Measurements from ENCODE around the gene NXPH2. TPM values are rescaled to one million over a fixed set of nuclear protein-coding genes. Genes with fewer than 3 reads are reported as not detected.
"Not testable (repeated sequence)": the region's sequence is repeated elsewhere in the genome, so short reads cannot be mapped to it uniquely, and the experiment has no call there.

The NXPH2 gene
- total RNA-seq, 2 donors from 2014 or later = 0.48 to 1.3 TPM

DNA sequence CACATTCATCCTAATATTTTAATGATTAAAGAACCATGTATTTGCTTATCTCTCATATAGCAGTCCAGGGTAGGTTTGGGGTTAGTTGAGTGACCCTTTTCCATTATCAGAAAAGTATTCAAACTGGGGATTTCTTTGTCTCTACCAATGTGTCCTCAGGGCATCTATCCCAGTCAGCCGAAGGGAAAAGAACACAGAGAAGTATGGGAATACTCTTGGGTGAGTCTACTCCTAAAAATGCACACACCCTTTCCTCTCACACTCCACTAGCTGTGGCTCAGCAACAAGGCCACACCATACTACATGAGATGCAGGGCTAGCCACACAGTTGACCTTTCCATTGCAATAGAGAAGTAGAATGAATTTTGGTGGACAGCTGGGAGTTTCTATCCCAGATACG, 114.3 kb downstream of the NXPH2 start:
- H3K4me1 ChIP-seq = no peaks in the 10 kb centered on the region
- DNase-seq (ENCODE audit: low spot score) = no peak
- TF ChIP-seq, protein P1, sequence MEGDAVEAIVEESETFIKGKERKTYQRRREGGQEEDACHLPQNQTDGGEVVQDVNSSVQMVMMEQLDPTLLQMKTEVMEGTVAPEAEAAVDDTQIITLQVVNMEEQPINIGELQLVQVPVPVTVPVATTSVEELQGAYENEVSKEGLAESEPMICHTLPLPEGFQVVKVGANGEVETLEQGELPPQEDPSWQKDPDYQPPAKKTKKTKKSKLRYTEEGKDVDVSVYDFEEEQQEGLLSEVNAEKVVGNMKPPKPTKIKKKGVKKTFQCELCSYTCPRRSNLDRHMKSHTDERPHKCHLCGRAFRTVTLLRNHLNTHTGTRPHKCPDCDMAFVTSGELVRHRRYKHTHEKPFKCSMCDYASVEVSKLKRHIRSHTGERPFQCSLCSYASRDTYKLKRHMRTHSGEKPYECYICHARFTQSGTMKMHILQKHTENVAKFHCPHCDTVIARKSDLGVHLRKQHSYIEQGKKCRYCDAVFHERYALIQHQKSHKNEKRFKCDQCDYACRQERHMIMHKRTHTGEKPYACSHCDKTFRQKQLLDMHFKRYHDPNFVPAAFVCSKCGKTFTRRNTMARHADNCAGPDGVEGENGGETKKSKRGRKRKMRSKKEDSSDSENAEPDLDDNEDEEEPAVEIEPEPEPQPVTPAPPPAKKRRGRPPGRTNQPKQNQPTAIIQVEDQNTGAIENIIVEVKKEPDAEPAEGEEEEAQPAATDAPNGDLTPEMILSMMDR (IDR thresholded peaks at IDR 0.05) = no peak

DNA sequence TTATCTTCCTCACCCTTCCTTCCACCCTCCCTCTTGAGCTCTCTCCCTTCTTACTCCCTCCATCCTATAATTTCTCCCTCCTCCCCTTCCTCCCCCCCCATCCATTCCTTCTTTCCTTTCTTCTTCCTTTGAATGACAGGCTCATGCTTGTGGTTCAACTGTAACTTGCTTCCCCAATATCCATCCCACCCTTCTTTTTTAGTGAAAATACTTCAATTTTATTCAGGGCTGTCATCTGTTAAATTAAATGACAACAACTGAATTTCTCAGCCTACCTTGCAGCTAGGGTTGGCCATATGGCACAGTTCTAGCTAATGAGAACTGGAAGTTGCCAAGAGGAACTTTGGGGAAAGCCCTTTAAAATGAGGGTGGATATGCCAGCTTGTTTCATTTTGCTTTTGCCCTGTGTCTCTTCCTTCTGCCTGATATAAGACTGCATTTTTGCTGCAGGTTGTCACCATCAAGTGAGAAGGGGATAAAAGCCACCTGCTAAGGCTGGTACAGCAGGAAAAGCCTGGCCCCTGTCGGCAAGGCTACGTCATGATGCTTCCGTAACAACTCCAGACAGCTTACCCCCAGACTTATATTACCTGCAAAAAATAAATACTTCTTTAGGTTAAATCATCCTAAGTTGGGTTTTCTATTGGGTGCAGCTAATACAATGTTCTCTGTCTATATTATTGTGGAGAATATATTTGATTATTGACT, 121.8 kb downstream of the NXPH2 start:
- TF ChIP-seq, protein P1 (IDR thresholded peaks at IDR 0.05) = no peak

More for the DNA sequence above, 114.3 kb downstream of the NXPH2 start:
- no peak overlapping the region for H3K4me3 ChIP-seq
- no peaks in the 10 kb centered on the region for H3K36me3 ChIP-seq
- H3K9me3 ChIP-seq = no peaks in the 10 kb centered on the region
- no peaks in the 10 kb centered on the region for H3K27me3 ChIP-seq
- H3K27ac ChIP-seq = no peak overlapping the region

DNA sequence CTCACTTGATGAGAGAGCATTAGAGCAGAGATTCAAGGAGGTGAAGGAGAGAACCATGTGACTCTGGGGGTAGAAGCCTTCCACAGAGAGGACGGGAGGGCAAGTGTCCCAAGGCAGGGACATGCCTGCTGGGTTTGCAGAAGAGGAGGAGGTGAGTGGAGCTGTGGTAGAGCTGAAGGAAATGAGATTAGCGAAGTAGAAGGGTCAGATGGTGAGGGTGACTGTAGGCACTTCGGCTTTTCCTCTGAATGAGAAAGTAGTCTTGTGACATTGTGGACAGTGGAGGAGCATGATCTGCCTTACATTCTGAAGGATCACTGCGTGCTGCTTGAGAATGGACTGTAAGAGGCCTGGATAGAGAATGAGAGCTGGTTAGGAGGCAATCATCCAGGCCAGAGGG, 126.0 kb downstream of the NXPH2 start:
- Histone ChIP-seq H3K27me3 (no peaks in the 10 kb centered on the region), H3K9me3 (no peaks in the 10 kb centered on the region)
- no peak for DNase-seq (ENCODE audit: low spot score)

More for the DNA sequence above, 121.8 kb downstream of the NXPH2 start:
- Histone ChIP-seq H3K4me3 (no peak overlapping the region), H3K9me3 (no peaks in the 10 kb centered on the region), H3K36me3 (no peaks in the 10 kb centered on the region), H3K27ac (no peak overlapping the region), H3K27me3 (no peaks in the 10 kb centered on the region), H3K4me1 (no peaks in the 10 kb centered on the region)
- DNase-seq (ENCODE audit: low spot score) = no peak

DNA sequence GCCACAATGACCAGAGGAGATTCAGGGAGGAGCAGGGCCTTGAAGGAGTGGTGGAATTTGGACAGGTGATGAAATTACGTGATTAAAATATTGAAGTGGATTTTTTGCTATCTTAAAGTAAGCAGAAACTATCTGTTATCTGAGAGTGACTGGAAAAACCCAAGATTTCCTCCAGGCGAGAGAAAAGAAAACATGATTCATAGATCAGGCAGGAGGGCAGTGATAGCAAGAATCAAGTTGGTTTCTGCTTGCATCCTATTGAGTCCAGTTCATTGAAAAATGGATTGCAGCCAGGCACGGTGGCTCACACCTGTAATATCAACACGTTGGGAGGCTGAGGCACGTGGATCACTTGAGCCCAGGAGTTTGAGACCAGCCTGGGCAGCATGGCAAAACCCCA, 127.8 kb downstream of the NXPH2 start:
- Histone ChIP-seq H3K27me3 (no peaks in the 10 kb centered on the region), H3K4me1 (no peaks in the 10 kb centered on the region), H3K9me3 (no peaks in the 10 kb centered on the region), H3K27ac (no peak overlapping the region), H3K4me3 (no peak overlapping the region), H3K36me3 (no peaks in the 10 kb centered on the region)
- TF ChIP-seq, protein P1 (IDR thresholded peaks at IDR 0.05) = no peak
- DNase-seq (ENCODE audit: low spot score) = no peak

More for the DNA sequence above, 126.0 kb downstream of the NXPH2 start:
- TF ChIP-seq, protein P1 (IDR thresholded peaks at IDR 0.05) = no peak
- Histone ChIP-seq H3K4me3 (no peak overlapping the region), H3K4me1 (no peaks in the 10 kb centered on the region), H3K27ac (no peak overlapping the region), H3K36me3 (no peaks in the 10 kb centered on the region)

DNA sequence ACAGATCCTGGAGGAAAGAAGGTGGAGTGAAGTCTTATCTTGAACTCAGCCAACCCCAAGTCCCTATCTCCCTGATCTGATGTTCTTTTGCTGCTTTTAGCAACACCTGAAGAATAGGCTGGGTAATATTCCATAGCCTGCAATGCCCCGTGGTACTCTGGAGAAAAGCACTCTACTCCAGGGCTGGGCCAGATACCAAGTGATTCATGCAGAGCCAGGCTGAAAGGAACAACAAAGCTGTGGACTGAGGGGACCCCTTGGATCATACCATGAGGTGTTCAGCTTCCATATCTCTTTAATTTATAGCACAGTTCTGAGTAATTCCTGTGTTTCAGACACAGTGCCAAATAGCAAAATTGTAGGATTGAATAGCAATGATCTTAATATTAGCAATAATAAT, 130.6 kb downstream of the NXPH2 start:
- TF ChIP-seq, protein P1 (IDR thresholded peaks at IDR 0.05) = no peak
- DNase-seq (ENCODE audit: low spot score) = no peak

DNA sequence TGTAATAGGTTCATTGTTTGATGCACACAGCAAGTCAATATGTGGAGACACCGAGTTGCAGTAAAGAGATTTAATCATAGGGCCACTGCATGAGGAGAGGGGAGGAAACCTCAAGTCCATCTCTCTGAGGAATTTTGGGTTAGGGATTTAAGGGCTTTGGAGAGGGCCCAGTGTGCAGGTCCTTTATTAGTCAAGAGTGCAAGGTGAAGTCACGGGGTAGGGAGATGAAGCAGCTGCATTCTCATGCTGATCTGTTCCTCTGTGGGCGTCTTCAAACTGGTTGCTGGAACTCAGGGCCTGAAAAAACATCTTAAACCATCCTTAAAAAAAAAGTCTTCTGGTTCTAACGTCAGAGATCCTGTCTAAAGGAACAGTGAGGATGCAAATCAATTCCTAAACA, 131.6 kb downstream of the NXPH2 start:
- TF ChIP-seq, protein P1 (IDR thresholded peaks at IDR 0.05) = no peak
- no peaks in the 10 kb centered on the region for H3K4me1 ChIP-seq
- no peaks in the 10 kb centered on the region for H3K9me3 ChIP-seq
- H3K4me3 ChIP-seq = no peak overlapping the region
- no peak overlapping the region for H3K27ac ChIP-seq
- no peaks in the 10 kb centered on the region for H3K36me3 ChIP-seq
- DNase-seq (ENCODE audit: low spot score) = no peak
- no peaks in the 10 kb centered on the region for H3K27me3 ChIP-seq

More for the DNA sequence above, 130.6 kb downstream of the NXPH2 start:
- Histone ChIP-seq H3K27me3 (no peaks in the 10 kb centered on the region), H3K9me3 (no peaks in the 10 kb centered on the region), H3K27ac (no peak overlapping the region), H3K4me3 (no peak overlapping the region), H3K4me1 (no peaks in the 10 kb centered on the region), H3K36me3 (no peaks in the 10 kb centered on the region)

DNA sequence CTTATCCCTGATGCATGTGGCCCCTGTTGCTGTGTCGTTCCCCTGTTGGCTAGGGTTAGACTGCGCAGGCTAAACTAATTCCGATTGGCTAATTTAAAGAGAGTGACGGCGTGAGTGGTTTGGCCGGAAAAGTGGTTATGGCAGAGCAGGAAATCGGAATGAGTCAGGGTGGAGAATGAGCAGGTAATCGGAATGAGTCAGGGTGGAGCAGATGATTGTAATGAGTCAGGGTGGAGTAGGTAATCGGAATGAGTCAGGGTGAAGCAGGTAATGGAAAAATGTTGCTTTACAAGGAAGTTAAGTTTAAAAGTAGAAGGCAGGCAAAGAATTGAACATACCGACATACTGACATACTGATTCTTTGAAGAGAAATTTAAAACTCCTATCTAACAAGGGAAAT, 135.4 kb downstream of the NXPH2 start:
- not testable (repeated sequence) for H3K27me3 ChIP-seq; H3K4me3 ChIP-seq; H3K9me3 ChIP-seq; H3K27ac ChIP-seq; H3K36me3 ChIP-seq; H3K4me1 ChIP-seq; DNase-seq (ENCODE audit: low spot score)
